ENCODE measurements around the gene CD40LG. TPM values are rescaled to one million over a fixed set of nuclear protein-coding genes. Genes with fewer than 3 reads are reported as not detected.

Gene CD40LG
- total and polyA plus RNA-seq, 2 experiments from 2014 or later: not detected

- 85 to 94% methylated on average over 6 of the region's 6 CpGs for WGBS, 2 experiments (ENCODE audit: low coverage in 1 of 2, low lambda C conversion rate in 2 of 2, missing lambda C conversion rate in 2 of 2)
- H3K79me2 ChIP-seq (ENCODE audit: insufficient read depth): no peaks in the 10 kb centered on the region
- in situ Hi-C loops (cut with MboI): no loop called here
- no peaks in the 10 kb centered on the region for H3F3A ChIP-seq (ENCODE audit: insufficient read depth)
- H4K20me1 ChIP-seq (ENCODE audit: insufficient read depth): no peaks in the 10 kb centered on the region
- TF ChIP-seq EZH2phosphoT487 (IDR thresholded peaks at IDR 0.05; ENCODE audit: insufficient read depth, low read depth): no peak
- no peak for TF ChIP-seq EZH2 (IDR thresholded peaks at IDR 0.05; ENCODE audit: insufficient read depth, poor library complexity, severe bottlenecking)
- DNase-seq: no peak
- H3K27me3 ChIP-seq (replicated peaks; ENCODE audit: insufficient read depth): no peaks in the 10 kb centered on the region
- no peaks in the 10 kb centered on the region for H3K36me3 ChIP-seq (ENCODE audit: low read depth)
- H3K9me2 ChIP-seq (ENCODE audit: insufficient read depth): no peaks in the 10 kb centered on the region
- no peak overlapping the region for H3K27ac ChIP-seq
- no peaks in the 10 kb centered on the region for H3K4me1 ChIP-seq (ENCODE audit: insufficient read depth)
- no peak overlapping the region for H3K4me2 ChIP-seq (ENCODE audit: unreplicated experiment)
- no peak overlapping the region for H2AFZ ChIP-seq
- H3K4me3 ChIP-seq: no peak overlapping the region
- no peak overlapping the region for H3K9ac ChIP-seq
- H3K9me3 ChIP-seq (ENCODE audit: low read depth): no peaks in the 10 kb centered on the region
Measured at GRCh38 chrX:136665258-136665900, 17.4 kb downstream of the CD40LG start.

- Histone ChIP-seq H3K9ac (no peak overlapping the region), H3F3A (ENCODE audit: insufficient read depth) (no peaks in the 10 kb centered on the region), H3K4me3 (no peak overlapping the region), H3K27ac (no peak overlapping the region), H3K4me1 (ENCODE audit: insufficient read depth) (no peaks in the 10 kb centered on the region), H3K9me3 (ENCODE audit: low read depth) (no peaks in the 10 kb centered on the region), H3K79me2 (ENCODE audit: insufficient read depth) (no peaks in the 10 kb centered on the region), H3K27me3 (replicated peaks; ENCODE audit: insufficient read depth) (no peaks in the 10 kb centered on the region), H3K4me2 (ENCODE audit: unreplicated experiment) (no peak overlapping the region), H2AFZ (no peak overlapping the region), H3K36me3 (ENCODE audit: low read depth) (no peaks in the 10 kb centered on the region), H3K9me2 (ENCODE audit: insufficient read depth) (no peaks in the 10 kb centered on the region), H4K20me1 (ENCODE audit: insufficient read depth) (no peaks in the 10 kb centered on the region)
- TF ChIP-seq EZH2phosphoT487 (IDR thresholded peaks at IDR 0.05; ENCODE audit: insufficient read depth, low read depth): no peak
- TF ChIP-seq EZH2 (IDR thresholded peaks at IDR 0.05; ENCODE audit: insufficient read depth, poor library complexity, severe bottlenecking): no peak
- WGBS, 2 experiments (ENCODE audit: low coverage in 1 of 2, low lambda C conversion rate in 2 of 2, missing lambda C conversion rate in 2 of 2): 37 to 43% methylated on average over 1 of the region's 1 CpG
- in situ Hi-C loops (cut with MboI): no loop called here
- no peak for DNase-seq
Measured at GRCh38 chrX:136666088-136666487, 18.1 kb downstream of the CD40LG start.

GRCh38 chrX:136667446-136668168, 19.6 kb downstream of the CD40LG start:
- Histone ChIP-seq H3K4me2 (ENCODE audit: unreplicated experiment) (no peak overlapping the region), H3K4me1 (ENCODE audit: insufficient read depth) (no peaks in the 10 kb centered on the region), H3K27ac (no peak overlapping the region), H3K4me3 (no peak overlapping the region), H3K9me3 (ENCODE audit: low read depth) (no peaks in the 10 kb centered on the region), H3K9ac (no peak overlapping the region), H2AFZ (no peak overlapping the region), H4K20me1 (ENCODE audit: insufficient read depth) (no peaks in the 10 kb centered on the region), H3K27me3 (replicated peaks; ENCODE audit: insufficient read depth) (no peaks in the 10 kb centered on the region), H3F3A (ENCODE audit: insufficient read depth) (no peaks in the 10 kb centered on the region), H3K36me3 (ENCODE audit: low read depth) (no peaks in the 10 kb centered on the region), H3K79me2 (ENCODE audit: insufficient read depth) (no peaks in the 10 kb centered on the region), H3K9me2 (ENCODE audit: insufficient read depth) (no peaks in the 10 kb centered on the region)
- in situ Hi-C loops (cut with MboI): no loop called here
- no peak for DNase-seq
- 87 to 93% methylated on average over 9 to 10 of the region's 10 CpGs for WGBS, 2 experiments (ENCODE audit: low coverage in 1 of 2, low lambda C conversion rate in 2 of 2, missing lambda C conversion rate in 2 of 2)
- no peak for TF ChIP-seq EZH2 (IDR thresholded peaks at IDR 0.05; ENCODE audit: insufficient read depth, poor library complexity, severe bottlenecking)
- TF ChIP-seq EZH2phosphoT487 (IDR thresholded peaks at IDR 0.05; ENCODE audit: insufficient read depth, low read depth): no peak

GRCh38 chrX:136671006-136671610, 23.1 kb downstream of the CD40LG start:
- H3K27ac ChIP-seq: no peak overlapping the region
- no peaks in the 10 kb centered on the region for H3K9me2 ChIP-seq (ENCODE audit: insufficient read depth)
- H4K20me1 ChIP-seq (ENCODE audit: insufficient read depth): no peaks in the 10 kb centered on the region
- TF ChIP-seq EZH2 (IDR thresholded peaks at IDR 0.05; ENCODE audit: insufficient read depth, poor library complexity, severe bottlenecking) (no peak), EZH2phosphoT487 (IDR thresholded peaks at IDR 0.05; ENCODE audit: insufficient read depth, low read depth) (no peak)
- H3K4me3 ChIP-seq: no peak overlapping the region
- H3K36me3 ChIP-seq (ENCODE audit: low read depth): no peaks in the 10 kb centered on the region
- no peak overlapping the region for H3K9ac ChIP-seq
- in situ Hi-C loops (cut with MboI): no loop called here
- H2AFZ ChIP-seq: no peak overlapping the region
- 97 to 100% methylated on average over 3 of the region's 3 CpGs for WGBS, 2 experiments (ENCODE audit: low coverage in 1 of 2, low lambda C conversion rate in 2 of 2, missing lambda C conversion rate in 2 of 2)
- DNase-seq: no peak
- H3K79me2 ChIP-seq (ENCODE audit: insufficient read depth): no peaks in the 10 kb centered on the region
- no peaks in the 10 kb centered on the region for H3K4me1 ChIP-seq (ENCODE audit: insufficient read depth)
- no peaks in the 10 kb centered on the region for H3K27me3 ChIP-seq (replicated peaks; ENCODE audit: insufficient read depth)
- no peak overlapping the region for H3K4me2 ChIP-seq (ENCODE audit: unreplicated experiment)
- H3F3A ChIP-seq (ENCODE audit: insufficient read depth): no peaks in the 10 kb centered on the region
- H3K9me3 ChIP-seq (ENCODE audit: low read depth): no peaks in the 10 kb centered on the region
